GM12865 (cell line): Measurements from ENCODE around the gene DNAH8.

Source experiments
- DNase-seq: peaks from one replicate; pipeline ENCODE4 v3.0.0; 2010; ENCODE audit warnings: low read depth
- H3K4me3 ChIP-seq: 2 replicates; pipeline ENCODE4 v1.5.1; 2011; ENCODE audit warnings: mild to moderate bottlenecking, low read depth, low read length, control low read depth
- TF ChIP-seq, protein P1 (sequence below): IDR thresholded peaks from 2 replicates; pipeline ENCODE4 v1.5.1; 2011; ENCODE audit warnings: low read length, control low read depth, low read depth, inconsistent platforms; ENCODE audit not compliant: insufficient read depth; ENCODE audit errors: missing control alignments

DNAH8 gene

DNA sequence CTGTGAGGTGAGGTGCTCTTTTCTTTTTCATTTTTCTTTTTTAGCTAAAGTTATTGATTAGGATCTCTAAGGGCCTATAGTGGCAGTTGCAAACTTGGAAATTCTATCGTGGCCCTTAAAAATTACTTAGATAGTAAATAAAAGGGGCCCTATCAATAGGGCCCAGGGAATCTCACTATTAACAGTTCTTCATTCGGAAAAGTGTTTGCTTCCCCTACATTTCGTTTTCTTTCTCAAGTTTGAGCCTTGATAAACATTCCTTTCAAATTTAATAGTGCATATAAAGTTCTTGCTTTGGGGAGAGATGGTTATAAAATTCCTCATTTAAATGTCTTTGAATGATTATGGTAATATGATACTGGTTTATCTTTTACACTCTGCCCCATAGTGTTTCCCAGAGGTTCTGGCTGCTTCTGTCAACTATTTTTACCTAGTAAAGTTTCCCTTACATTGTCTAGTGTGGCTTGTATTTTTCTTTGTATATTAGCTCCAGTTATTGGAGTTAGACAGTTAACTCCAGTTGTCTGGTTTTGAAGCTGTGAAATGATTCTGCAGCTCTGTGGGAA lies 263.1 kb downstream of the DNAH8 start:
- TF ChIP-seq, protein P1, sequence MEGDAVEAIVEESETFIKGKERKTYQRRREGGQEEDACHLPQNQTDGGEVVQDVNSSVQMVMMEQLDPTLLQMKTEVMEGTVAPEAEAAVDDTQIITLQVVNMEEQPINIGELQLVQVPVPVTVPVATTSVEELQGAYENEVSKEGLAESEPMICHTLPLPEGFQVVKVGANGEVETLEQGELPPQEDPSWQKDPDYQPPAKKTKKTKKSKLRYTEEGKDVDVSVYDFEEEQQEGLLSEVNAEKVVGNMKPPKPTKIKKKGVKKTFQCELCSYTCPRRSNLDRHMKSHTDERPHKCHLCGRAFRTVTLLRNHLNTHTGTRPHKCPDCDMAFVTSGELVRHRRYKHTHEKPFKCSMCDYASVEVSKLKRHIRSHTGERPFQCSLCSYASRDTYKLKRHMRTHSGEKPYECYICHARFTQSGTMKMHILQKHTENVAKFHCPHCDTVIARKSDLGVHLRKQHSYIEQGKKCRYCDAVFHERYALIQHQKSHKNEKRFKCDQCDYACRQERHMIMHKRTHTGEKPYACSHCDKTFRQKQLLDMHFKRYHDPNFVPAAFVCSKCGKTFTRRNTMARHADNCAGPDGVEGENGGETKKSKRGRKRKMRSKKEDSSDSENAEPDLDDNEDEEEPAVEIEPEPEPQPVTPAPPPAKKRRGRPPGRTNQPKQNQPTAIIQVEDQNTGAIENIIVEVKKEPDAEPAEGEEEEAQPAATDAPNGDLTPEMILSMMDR, result no peak
- DNase-seq, result no peak
- H3K4me3 ChIP-seq, result no peak overlapping the region

DNA sequence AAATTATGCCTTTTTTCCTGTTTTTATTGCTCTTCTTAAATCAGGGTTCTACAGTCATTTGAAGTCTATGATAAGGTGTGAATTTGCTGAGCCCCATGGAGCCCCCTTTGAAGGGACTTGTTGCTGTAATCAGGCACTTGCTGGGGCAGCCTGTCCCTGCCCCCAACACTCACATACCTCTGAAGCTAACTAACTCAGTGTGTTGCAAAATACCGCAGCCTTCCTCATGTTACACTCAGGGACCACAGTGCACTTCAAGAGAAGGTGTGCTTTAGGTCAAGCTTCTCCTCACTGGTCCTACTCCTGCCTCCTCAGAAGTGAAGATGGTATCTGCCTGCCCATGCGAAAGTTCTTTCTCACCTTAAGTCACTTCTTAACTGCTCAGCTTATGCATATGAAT lies 267.4 kb downstream of the DNAH8 start:
- TF ChIP-seq, protein P1, result no peak
- no peak overlapping the region for H3K4me3 ChIP-seq
- DNase-seq, result no peak

DNA sequence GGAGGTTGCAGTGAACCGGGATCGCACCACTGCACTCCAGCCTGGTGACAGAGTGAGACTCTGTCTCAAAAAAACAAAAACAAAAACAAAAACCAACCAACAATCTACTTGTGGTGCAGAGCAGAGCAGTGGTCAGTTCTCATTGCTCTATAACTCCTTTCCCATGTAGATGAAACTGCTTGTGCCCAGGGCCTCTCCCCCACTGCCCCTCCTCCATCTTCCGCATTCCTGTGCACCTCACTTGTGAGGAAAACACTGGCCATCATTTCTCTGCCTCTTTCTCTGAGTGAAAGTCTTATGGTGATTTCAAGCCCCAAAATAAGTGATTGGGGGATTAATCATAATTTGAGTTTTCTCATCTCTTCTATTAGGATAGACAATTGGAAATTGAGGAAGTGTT lies 269.6 kb downstream of the DNAH8 start:
- no peak for DNase-seq
- H3K4me3 ChIP-seq, result no peak overlapping the region
- TF ChIP-seq, protein P1, result no peak

DNA sequence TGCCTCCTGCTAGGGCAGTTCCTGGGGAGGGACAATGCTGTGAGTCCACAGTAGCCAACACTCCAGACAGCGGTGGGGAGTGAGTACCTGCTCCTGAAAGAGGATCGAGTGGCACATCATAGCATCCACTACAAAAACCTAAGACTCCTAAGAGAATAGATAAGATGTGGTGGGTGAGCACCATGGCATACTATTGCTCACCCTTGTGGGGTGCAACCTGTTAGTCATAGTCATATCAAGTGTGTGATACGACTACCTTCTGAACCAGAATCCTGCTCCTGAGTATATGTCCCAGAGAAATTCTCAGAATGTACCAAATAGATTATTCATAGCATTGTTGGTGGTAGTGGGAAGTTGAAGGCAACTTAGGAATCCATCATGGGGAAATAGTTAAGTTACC lies 270.7 kb downstream of the DNAH8 start:
- TF ChIP-seq, protein P1, result no peak
- no peak overlapping the region for H3K4me3 ChIP-seq
- no peak for DNase-seq

DNA sequence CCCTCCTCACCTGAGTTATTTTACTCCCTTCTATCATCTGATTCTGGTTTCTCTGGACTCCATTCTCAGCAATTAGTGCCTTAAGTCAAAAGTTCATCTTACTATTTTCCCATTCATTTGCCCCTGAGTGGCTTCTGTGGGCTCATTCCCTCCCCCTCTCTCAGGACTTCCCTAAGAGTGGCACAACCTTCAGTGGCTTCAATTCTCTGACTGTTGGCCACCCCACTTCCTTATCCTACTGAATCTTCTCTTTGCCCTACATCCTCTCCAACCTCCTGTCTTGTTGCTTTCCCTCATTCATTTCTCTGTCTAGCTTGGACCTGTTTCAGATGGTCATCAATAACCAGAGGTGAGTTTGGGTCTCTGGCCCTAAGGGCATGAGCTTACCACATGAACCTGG lies 272.4 kb downstream of the DNAH8 start:
- DNase-seq, result no peak
- H3K4me3 ChIP-seq, result no peak overlapping the region
- TF ChIP-seq, protein P1, result no peak

DNA sequence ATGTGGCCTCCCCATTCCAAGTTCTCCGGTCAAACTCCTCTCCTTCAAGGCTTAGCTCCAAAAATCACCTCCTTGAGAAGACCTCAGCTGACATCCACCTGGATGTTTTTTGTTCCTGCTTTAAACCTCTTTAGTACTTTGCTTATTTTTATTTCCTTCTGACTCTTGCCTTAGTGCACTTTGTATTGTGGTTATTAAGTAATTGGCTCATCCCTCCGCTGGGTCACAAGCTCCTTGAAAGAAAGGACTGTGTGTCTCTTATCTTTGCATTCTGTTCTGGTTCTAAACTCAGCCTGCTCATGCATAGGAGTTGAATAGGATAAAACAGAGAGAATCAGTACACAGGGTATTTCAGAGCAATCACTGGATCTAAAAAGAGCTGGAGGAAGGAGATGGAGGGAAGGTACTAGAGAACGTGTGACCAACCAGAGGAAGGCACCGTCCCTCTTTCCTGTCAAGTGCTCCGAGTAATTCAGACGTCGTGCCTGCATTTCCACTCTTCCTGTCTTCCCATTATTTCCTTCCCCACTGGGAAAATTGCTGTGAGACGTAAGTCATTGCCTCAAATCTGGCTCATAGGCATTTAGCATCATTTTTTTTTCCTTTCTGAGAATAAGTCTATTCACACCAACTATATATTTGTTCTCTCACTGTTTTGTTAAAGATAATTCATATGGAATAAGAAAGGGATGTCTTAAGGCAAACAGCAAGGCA lies 273.8 kb downstream of the DNAH8 start:
- TF ChIP-seq, protein P1, result no peak
- no peak for DNase-seq
- H3K4me3 ChIP-seq, result no peak overlapping the region

DNA sequence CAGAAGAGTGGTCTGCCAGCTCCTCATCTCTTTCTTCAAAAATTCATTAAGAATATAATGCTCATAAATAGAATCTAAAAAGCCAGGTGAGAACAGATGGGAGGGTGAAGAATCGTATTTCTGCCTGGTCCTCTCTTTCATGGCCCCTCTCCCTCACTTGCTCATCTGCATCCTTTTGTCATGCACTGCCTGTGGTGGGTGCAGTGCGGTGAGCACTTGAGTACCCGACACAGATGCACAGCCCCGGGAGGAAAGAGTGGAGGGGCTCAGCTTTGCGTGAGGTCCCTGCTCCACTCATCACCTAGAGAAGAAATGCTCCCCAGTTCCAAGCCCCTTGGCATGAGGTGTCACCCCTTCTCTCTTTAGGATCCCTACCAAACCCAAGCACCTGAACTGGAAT lies 275.4 kb downstream of the DNAH8 start:
- TF ChIP-seq, protein P1, result no peak
- DNase-seq, result no peak

More for the DNA sequence above, 275.4 kb downstream of the DNAH8 start:
- H3K4me3 ChIP-seq, result no peak overlapping the region
